B cell (primary cell): ENCODE measurements around the gene PLA2G5. TPM values are rescaled to one million over a fixed set of nuclear protein-coding genes. Genes with fewer than 3 reads are reported as not detected.
"Not testable (repeated sequence)": the region's sequence is repeated elsewhere in the genome, so short reads cannot be mapped to it uniquely, and the experiment has no call there.

Source experiments
- ATAC-seq: fragments of 200-7000 bp; cut with Tn5 transposase; one replicate; pipeline ENCODE4 v1.10.0; 2021; ENCODE audit warnings: low read depth, mild to moderate bottlenecking, moderate number of reproducible peaks, moderate library complexity
- CTCF ChIA-PET: fragments of 350-600 bp; sonication (Branson Sonifier 250); formaldehyde crosslinking; loops from one replicate; lab custom pipeline; 2021; ENCODE audit warnings: antibody characterized with exemption, inconsistent platforms; lab: Charles Lee
- POLR2A ChIA-PET: fragments of 350-600 bp; sonication (Branson Sonifier 250); formaldehyde crosslinking; loops from one replicate; lab custom pipeline; 2021; ENCODE audit warnings: antibody characterized with exemption; lab: Charles Lee
- DNase-seq: peaks from one replicate; pipeline ENCODE4 v3.0.0; 2013
- H2AFZ ChIP-seq: 2 replicates; pipeline ENCODE4 v1.6.1; 2012; ENCODE audit warnings: mild to moderate bottlenecking, low read depth, low read length; ENCODE audit not compliant: insufficient read depth, poor library complexity, severe bottlenecking
- H3K27ac ChIP-seq, 2 donors: 1 replicate in 1 of 2; 2 replicates in 1 of 2; pipeline ENCODE4 v1.5.1; 2012 to 2013; ENCODE audit warnings: low read length in 2 of 2, mild to moderate bottlenecking in 2 of 2, moderate library complexity in 1 of 2
- H3K27me3 ChIP-seq, 4 experiments: fragments of 200-600 bp in 1 of 4; sonication (generic) in 1 of 4; replicated peaks in 1 of 4; 1 replicate in 2 of 4; 2 replicates in 2 of 4; pipeline versions ENCODE4 v1.6.1 to v1.7.0; 2013 to 2016; ENCODE audit warnings: low read length in 3 of 4, mild to moderate bottlenecking in 2 of 4, mixed read lengths in 1 of 4, moderate library complexity in 1 of 4; ENCODE audit not compliant: insufficient read depth in 4 of 4, control insufficient read depth in 3 of 4; ENCODE audit errors: control extremely low read depth in 1 of 4
- H3K36me3 ChIP-seq, 2 experiments: replicated peaks in 1 of 2; 1 replicate in 1 of 2; 2 replicates in 1 of 2; pipeline versions ENCODE4 v1.6.1 to v1.7.1; 2013; ENCODE audit warnings: low read length in 1 of 2; ENCODE audit not compliant: insufficient read depth in 2 of 2, control insufficient read depth in 1 of 2; ENCODE audit errors: control extremely low read depth in 1 of 2, extremely low read depth in 1 of 2
- H3K4me1 ChIP-seq, 2 donors: fragments of 200-600 bp in 1 of 2; sonication (generic) in 1 of 2; 1 replicate in 1 of 2; 2 replicates in 1 of 2; pipeline versions ENCODE4 v1.5.1 to v1.6.1; 2013 to 2017; ENCODE audit warnings: low read length in 2 of 2; ENCODE audit not compliant: control insufficient read depth in 2 of 2, insufficient read depth in 2 of 2
- H3K4me2 ChIP-seq: replicated peaks from 2 replicates; pipeline ENCODE3; 2012; ENCODE audit warnings: mild to moderate bottlenecking, low read depth, low read length; ENCODE audit not compliant: poor library complexity, severe bottlenecking
- H3K4me3 ChIP-seq, 5 experiments: fragments of 200-600 bp in 1 of 5; sonication (generic) in 1 of 5; 1 replicate in 3 of 5; 2 replicates in 2 of 5; pipeline versions ENCODE4 v1.5.1 to v1.7.0; 2011 to 2016; ENCODE audit warnings: low read length in 4 of 5, mild to moderate bottlenecking in 4 of 5, low read depth in 2 of 5, control low read depth in 1 of 5, moderate library complexity in 1 of 5; ENCODE audit not compliant: insufficient read depth in 1 of 5; ENCODE audit errors: control extremely low read depth in 1 of 5, extremely low read depth in 1 of 5
- H3K79me2 ChIP-seq: fragments of 200-600 bp; sonication (generic); one replicate; pipeline ENCODE4 v1.6.0; 2016; ENCODE audit warnings: low read length; ENCODE audit not compliant: control insufficient read depth, insufficient read depth
- H3K9ac ChIP-seq: fragments of 200-600 bp; sonication (generic); 2 replicates; pipeline ENCODE4 v1.6.1; 2017; ENCODE audit warnings: mild to moderate bottlenecking, low read length, moderate library complexity
- H3K9me3 ChIP-seq, 3 donors: one replicate each; pipeline versions ENCODE4 v1.6.1 to v1.7.1; 2013; ENCODE audit warnings: low read length in 2 of 3; ENCODE audit not compliant: control insufficient read depth in 2 of 3, insufficient read depth in 1 of 3; ENCODE audit errors: control extremely low read depth in 1 of 3
- H4K20me1 ChIP-seq: 2 replicates; pipeline ENCODE4 v1.6.0; 2012; ENCODE audit warnings: mild to moderate bottlenecking, low read length; ENCODE audit not compliant: insufficient read depth, control insufficient read depth, poor library complexity, severe bottlenecking
- H3K27ac Mint-ChIP-seq: one replicate; pipeline ENCODE4 v1.8.0; 2021; ENCODE audit warnings: mixed read lengths
- H3K27me3 Mint-ChIP-seq: one replicate; pipeline ENCODE4 v1.8.0; 2021; ENCODE audit warnings: mixed read lengths
- H3K4me1 Mint-ChIP-seq: one replicate; pipeline ENCODE4 v1.8.0; 2021; ENCODE audit warnings: mixed read lengths
- H3K4me3 Mint-ChIP-seq: one replicate; pipeline ENCODE4 v1.8.0; 2021; ENCODE audit warnings: mixed read lengths
- H3K9me3 Mint-ChIP-seq: one replicate; pipeline ENCODE4 v1.8.0; 2022; ENCODE audit warnings: mixed read lengths; ENCODE audit not compliant: insufficient read depth
- EZH2 ChIP-seq: IDR thresholded peaks from 2 replicates; pipeline ENCODE4 v1.6.1; 2012; ENCODE audit warnings: borderline replicate concordance, low read depth, mild to moderate bottlenecking, moderate library complexity, low read length; ENCODE audit not compliant: insufficient read depth, poor library complexity, severe bottlenecking
- WGBS: methylation state at CpG from one replicate; pipeline ENCODE4 v1.1.5; 2013; ENCODE audit warnings: missing lambda C conversion rate; ENCODE audit not compliant: insufficient coverage; 5-methylcytosine and 5-hydroxymethylcytosine counted together
- intact Hi-C: fragments of 100-400 bp; cut with micrococcal nuclease; formaldehyde crosslinking; loops from one replicate; pipeline ENCODE4 v1.10.0; 2022
- polyA plus RNA-seq: library from polyadenylated mRNA; depleted of rRNA; stranded (reverse); fragments of >200 nt; gene quantifications from 2 replicates; pipeline ENCODE4 v1.2.3, GENCODE V29; 2012
- total RNA-seq, 2 donors: library from RNA; stranded (reverse); fragments of 120-200 nt in 1 of 2; gene quantifications; 1 replicate in 1 of 2; 2 replicates in 1 of 2; pipeline versions ENCODE4 v1.2.3 to v1.2.4, GENCODE V29; 2013 to 2022
- TF ChIP-seq, protein P1 (sequence below): fragments of 200-600 bp; IDR thresholded peaks from one replicate; pipeline ENCODE4 v1.8.0; 2022; ENCODE audit warnings: antibody characterized with exemption, mild to moderate bottlenecking

Gene PLA2G5
- total and polyA plus RNA-seq, 2 donors (not counting 1 experiment from before 2014, with no cell fraction given) = not detected

DNA sequence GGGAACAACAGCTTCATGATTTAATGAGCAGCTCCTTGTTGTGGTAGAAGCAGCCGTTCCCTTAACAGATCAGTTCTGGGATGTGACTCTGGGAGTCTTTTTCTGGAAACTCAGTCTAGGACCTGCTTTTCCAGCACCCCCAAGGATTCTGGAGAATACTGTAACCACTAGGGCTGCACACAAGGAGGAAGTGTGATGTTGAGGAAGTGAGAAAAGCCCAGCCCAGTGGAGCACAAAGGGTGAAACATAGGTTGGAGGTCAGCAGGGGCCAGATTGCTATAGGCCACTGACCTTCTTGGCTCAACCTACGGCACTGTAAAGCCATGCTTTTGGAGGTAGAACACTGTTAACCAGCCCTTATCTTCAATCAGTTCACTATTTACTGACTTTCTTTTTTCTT lies 10.1 kb upstream of the PLA2G5 start:
- Mint-ChIP-seq H3K9me3 (no peaks in the 10 kb centered on the region), H3K4me3 (peak overlapping the region; percentile 75), H3K27ac (peak overlapping the region; percentile 78), H3K4me1 (peaks cover 41% of the 10 kb centered on the region), H3K27me3 (no peaks in the 10 kb centered on the region)
- no peaks in the 10 kb centered on the region for H4K20me1 ChIP-seq
- POLR2A ChIA-PET = no interaction called here
- H3K27ac ChIP-seq = no peak overlapping the region
- no peaks in the 10 kb centered on the region for H3K79me2 ChIP-seq
- no peak overlapping the region for H2AFZ ChIP-seq
- ATAC-seq (peak; percentile 87), DNase-seq (peak; percentile 63)
- WGBS = 0% methylated on average over 1 of the region's 2 CpGs
- H3K9me3 ChIP-seq = no peaks in the 10 kb centered on the region
- CTCF ChIA-PET = interaction anchor here (1.1 kb wide), 1 partner anchor 23 kb away, joined by 3 read pairs; no protein-coding TSS in a partner anchor
- peak overlapping the region; percentile 14 for H3K9ac ChIP-seq
- intact Hi-C loops = loop anchor here (2.0 kb wide), 1 partner anchor 19 kb away; no protein-coding TSS in a partner anchor
- H3K4me2 ChIP-seq = peak overlapping the region; percentile 51
- H3K36me3 ChIP-seq = no peaks in the 10 kb centered on the region
- no peaks in the 10 kb centered on the region for H3K27me3 ChIP-seq
- TF ChIP-seq, protein P1, sequence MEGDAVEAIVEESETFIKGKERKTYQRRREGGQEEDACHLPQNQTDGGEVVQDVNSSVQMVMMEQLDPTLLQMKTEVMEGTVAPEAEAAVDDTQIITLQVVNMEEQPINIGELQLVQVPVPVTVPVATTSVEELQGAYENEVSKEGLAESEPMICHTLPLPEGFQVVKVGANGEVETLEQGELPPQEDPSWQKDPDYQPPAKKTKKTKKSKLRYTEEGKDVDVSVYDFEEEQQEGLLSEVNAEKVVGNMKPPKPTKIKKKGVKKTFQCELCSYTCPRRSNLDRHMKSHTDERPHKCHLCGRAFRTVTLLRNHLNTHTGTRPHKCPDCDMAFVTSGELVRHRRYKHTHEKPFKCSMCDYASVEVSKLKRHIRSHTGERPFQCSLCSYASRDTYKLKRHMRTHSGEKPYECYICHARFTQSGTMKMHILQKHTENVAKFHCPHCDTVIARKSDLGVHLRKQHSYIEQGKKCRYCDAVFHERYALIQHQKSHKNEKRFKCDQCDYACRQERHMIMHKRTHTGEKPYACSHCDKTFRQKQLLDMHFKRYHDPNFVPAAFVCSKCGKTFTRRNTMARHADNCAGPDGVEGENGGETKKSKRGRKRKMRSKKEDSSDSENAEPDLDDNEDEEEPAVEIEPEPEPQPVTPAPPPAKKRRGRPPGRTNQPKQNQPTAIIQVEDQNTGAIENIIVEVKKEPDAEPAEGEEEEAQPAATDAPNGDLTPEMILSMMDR = no peak
- TF ChIP-seq EZH2 = no peak
- H3K4me1 ChIP-seq = peaks cover 46% of the 10 kb centered on the region in 2 donors
- H3K4me3 ChIP-seq = no peak overlapping the region

DNA sequence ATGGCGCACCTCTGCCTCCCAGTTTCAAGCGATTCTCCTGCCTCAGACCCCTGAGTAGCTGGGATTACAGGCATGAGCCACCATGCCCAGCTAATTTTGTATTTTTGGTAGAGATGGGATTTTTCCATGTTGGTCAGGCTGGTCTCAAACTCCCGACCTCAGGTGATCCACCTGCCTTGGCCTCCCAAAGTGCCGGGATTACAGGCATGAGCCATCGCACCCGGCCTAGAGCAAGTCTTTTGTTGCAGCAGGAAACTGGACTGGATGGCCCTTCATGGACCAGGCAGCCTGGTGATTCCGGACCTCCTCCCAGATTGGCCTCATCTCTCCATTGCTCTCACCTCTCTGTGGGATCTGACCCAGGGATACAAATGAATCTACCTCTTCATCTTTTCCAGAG lies 9.2 kb upstream of the PLA2G5 start:
- WGBS = 95% methylated on average over 6 of the region's 7 CpGs
- H3K9ac ChIP-seq, ATAC-seq, H3K79me2 ChIP-seq, H3K27ac ChIP-seq, H3K9me3 ChIP-seq, H3K9me3 Mint-ChIP-seq, H2AFZ ChIP-seq, H3K36me3 ChIP-seq, H3K4me3 ChIP-seq, intact Hi-C loops, POLR2A ChIA-PET, H3K27me3 Mint-ChIP-seq, H3K27me3 ChIP-seq, DNase-seq, H4K20me1 ChIP-seq: not testable (repeated sequence)
- H3K4me1 ChIP-seq = peaks cover 46% of the 10 kb centered on the region in 2 donors
- peaks cover 41% of the 10 kb centered on the region for H3K4me1 Mint-ChIP-seq
- H3K4me2 ChIP-seq = peak overlapping the region; percentile 51
- CTCF ChIA-PET = interaction anchor here (1.1 kb wide), 1 partner anchor 23 kb away, joined by 3 read pairs; no protein-coding TSS in a partner anchor
- peak overlapping the region; percentile 35 for H3K4me3 Mint-ChIP-seq
- H3K27ac Mint-ChIP-seq = peak overlapping the region; percentile 46
